Panc1 (cell line): ENCODE measurements around the gene MYLK. TPM values are rescaled to one million over a fixed set of nuclear protein-coding genes. Genes with fewer than 3 reads are reported as not detected.
A peak's percentile ranks its signal among the peaks of the same experiment; 100 is the strongest.

ENCODE experiments used
- ATAC-seq: fragments of 200-7000 bp; cut with Tn5 transposase; 2 replicates; pipeline ENCODE4 v1.9.1; 2020; ENCODE audit warnings: mild to moderate bottlenecking, moderate library complexity
- BruUV-seq: library from RNA; stranded (reverse); fragments of 400-500 nt; replicated peaks from 2 replicates; lab custom pipeline; 2021; lab: Mats Ljungman, UMichigan
- CTCF ChIA-PET: fragments of 300-600 bp; sonication (Branson Sonifier 250); formaldehyde crosslinking; loops from one replicate; lab custom pipeline; 2022; ENCODE audit warnings: antibody characterized with exemption; lab: Charles Lee
- POLR2A ChIA-PET: fragments of 300-600 bp; sonication (Branson Sonifier 250); formaldehyde crosslinking; loops from one replicate; lab custom pipeline; 2022; ENCODE audit warnings: antibody characterized with exemption; lab: Charles Lee
- DNase-seq: peaks from one replicate; pipeline ENCODE4 v3.0.0-alpha.2; 2010; ENCODE audit warnings: low read depth, low spot score
- H3K27ac ChIP-seq: 2 replicates; pipeline ENCODE4 v1.5.1; 2011; ENCODE audit warnings: mild to moderate bottlenecking, low read length, inconsistent platforms
- H3K27me3 ChIP-seq: fragments of 200-500 bp; sonication (Bioruptor generic); 2 replicates; pipeline ENCODE4 v1.6.0; 2014; ENCODE audit warnings: low read length, inconsistent platforms; ENCODE audit not compliant: control insufficient read depth, insufficient read depth
- H3K36me3 ChIP-seq: fragments of 200-500 bp; sonication (Bioruptor generic); 2 replicates; pipeline ENCODE4 v1.5.1; 2014; ENCODE audit warnings: inconsistent platforms, mild to moderate bottlenecking, low read length, moderate library complexity; ENCODE audit not compliant: control insufficient read depth, insufficient read depth
- H3K4me1 ChIP-seq: 2 replicates; pipeline ENCODE4 v1.5.1; 2011; ENCODE audit warnings: inconsistent platforms, mild to moderate bottlenecking, low read length, moderate library complexity; ENCODE audit not compliant: control insufficient read depth, insufficient read depth
- H3K4me3 ChIP-seq, 2 experiments: 2 replicates each; pipeline ENCODE4 v1.5.1; 2011 to 2012; ENCODE audit warnings: low read depth in 2 of 2, low read length in 2 of 2, mild to moderate bottlenecking in 2 of 2, inconsistent platforms in 1 of 2, moderate library complexity in 1 of 2
- H3K9me3 ChIP-seq: fragments of 200-500 bp; sonication (Bioruptor generic); 2 replicates; pipeline ENCODE4 v1.5.1; 2014; ENCODE audit warnings: low read depth, mild to moderate bottlenecking, inconsistent platforms, low read length, moderate library complexity; ENCODE audit not compliant: control insufficient read depth, insufficient read depth
- CTCF ChIP-seq: fragments of 450-650 bp; IDR thresholded peaks from 2 replicates; pipeline ENCODE4 v1.5.1; 2017; ENCODE audit warnings: mild to moderate bottlenecking
- POLR2AphosphoS5 ChIP-seq: IDR thresholded peaks from 2 replicates; pipeline ENCODE4 v1.6.1; 2012; ENCODE audit warnings: mild to moderate bottlenecking, low read depth, low read length, moderate library complexity
- REST ChIP-seq, 2 experiments: IDR thresholded peaks; 2 replicates each; pipeline ENCODE4 v1.6.1; 2011 to 2012; ENCODE audit warnings: low read depth in 2 of 2, control low read depth in 1 of 2, low read length in 1 of 2, mild to moderate bottlenecking in 1 of 2, moderate library complexity in 1 of 2; ENCODE audit not compliant: insufficient read depth in 1 of 2
- SIN3A ChIP-seq: IDR thresholded peaks from 2 replicates; pipeline ENCODE4 v1.6.1; 2012; ENCODE audit warnings: low read depth, mild to moderate bottlenecking, low read length, moderate library complexity, borderline replicate concordance; ENCODE audit not compliant: insufficient read depth
- TCF7L2 ChIP-seq: IDR thresholded peaks from 2 replicates; pipeline ENCODE4 v1.6.1; 2011; ENCODE audit warnings: mild to moderate bottlenecking, low read depth, low read length, inconsistent platforms
- in situ Hi-C: cut with HindIII; loops from 2 replicates; pipeline ENCODE4 v1.10.0; 2016; ENCODE audit warnings: low sequenced_read_pairs, low pct_unique_long_range_greater_than_20kb
- intact Hi-C: fragments of 100-400 bp; cut with micrococcal nuclease; formaldehyde crosslinking; loops from one replicate; pipeline ENCODE4 v1.10.0; 2022; ENCODE audit not compliant: unreplicated experiment
- total RNA-seq: library from RNA; stranded (reverse); gene quantifications from one replicate; pipeline ENCODE4 v1.2.1, GENCODE V29; 2021; ENCODE audit not compliant: unreplicated experiment

The MYLK gene
- total RNA-seq, 1 experiment from 2014 or later, result 29.7 TPM

GRCh38 chr3:123799544-123800361, 84.4 kb downstream of the MYLK start:
- H3K4me1 ChIP-seq, result no peaks in the 10 kb centered on the region
- H3K9me3 ChIP-seq, result no peaks in the 10 kb centered on the region
- ChIA-PET CTCF (interaction anchor here (1.3 kb wide), 1 partner anchor 9 kb away, joined by 3 read pairs; no protein-coding TSS in a partner anchor), POLR2A (no interaction called here)
- DNase-seq, result no peak
- ATAC-seq, result peak; percentile 60
- no peak overlapping the region for H3K4me3 ChIP-seq
- H3K27me3 ChIP-seq, result no peaks in the 10 kb centered on the region
- TF ChIP-seq POLR2AphosphoS5 (no peak), CTCF (no peak), TCF7L2 (no peak), SIN3A (no peak), REST (IDR thresholded peaks at IDR 0.05; ENCODE audit: insufficient read depth in 1 of 2, low read depth in 2 of 2, low read length in 1 of 2) (no peak)
- intact Hi-C loops, result no loop called here
- no peaks in the 10 kb centered on the region for H3K36me3 ChIP-seq
- in situ Hi-C loops, result no loop called here
- no TSS peak for BruUV-seq
- H3K27ac ChIP-seq, result no peak overlapping the region

- intact Hi-C loops (no loop called here), in situ Hi-C loops (no loop called here)
- Histone ChIP-seq H3K27ac (no peak overlapping the region), H3K36me3 (no peaks in the 10 kb centered on the region), H3K4me1 (no peaks in the 10 kb centered on the region), H3K9me3 (no peaks in the 10 kb centered on the region), H3K4me3 (no peak overlapping the region), H3K27me3 (no peaks in the 10 kb centered on the region)
- ChIA-PET CTCF (interaction anchor here (1.3 kb wide), 1 partner anchor 10 kb away, joined by 3 read pairs; no protein-coding TSS in a partner anchor), POLR2A (no interaction called here)
- BruUV-seq, result no TSS peak
- TF ChIP-seq POLR2AphosphoS5 (no peak), TCF7L2 (no peak), CTCF (no peak), SIN3A (no peak), REST (IDR thresholded peaks at IDR 0.05; ENCODE audit: insufficient read depth in 1 of 2, low read depth in 2 of 2, low read length in 1 of 2) (no peak)
- ATAC-seq (no peak), DNase-seq (no peak)
Measured at GRCh38 chr3:123798550-123798949, 85.6 kb downstream of the MYLK start.
